ENCODE measurements around the gene MRAP2. TPM values are rescaled to one million over a fixed set of nuclear protein-coding genes. Genes with fewer than 3 reads are reported as not detected.

The MRAP2 gene
- polyA plus RNA-seq, 1 donor (not counting 4 experiments of a cell fraction or from before 2014, with no cell fraction given): 3.0 TPM

- Histone ChIP-seq H3K79me2 (ENCODE audit: control insufficient read depth, insufficient read depth, low read length) (no peaks in the 10 kb centered on the region), H3K9me3 (ENCODE audit: control insufficient read depth, low read depth, low read length) (no peaks in the 10 kb centered on the region), H3K4me3 (ENCODE audit: control insufficient read depth in 2 of 3, extremely low read depth in 1 of 3, insufficient read depth in 2 of 3, low read depth in 1 of 3, low read length in 3 of 3) (no peak overlapping the region), H3K36me3 (ENCODE audit: control insufficient read depth in 2 of 2, extremely low read depth in 1 of 2, insufficient read depth in 2 of 2, low read length in 2 of 2) (no peaks in the 10 kb centered on the region), H3K27ac (ENCODE audit: control insufficient read depth, insufficient read depth, low read length) (no peak overlapping the region), H3K4me1 (ENCODE audit: control insufficient read depth, extremely low read depth, insufficient read depth, low read length) (no peaks in the 10 kb centered on the region), H4K20me1 (ENCODE audit: control insufficient read depth, extremely low read depth, insufficient read depth, low read length) (no peaks in the 10 kb centered on the region), H3K9ac (ENCODE audit: control insufficient read depth, extremely low read depth, insufficient read depth, low read length) (no peak overlapping the region), H2AFZ (ENCODE audit: control insufficient read depth, low read length) (no peak overlapping the region), H3K27me3 (ENCODE audit: control insufficient read depth, extremely low read depth, insufficient read depth, low read length) (no peaks in the 10 kb centered on the region), H3K4me2 (ENCODE audit: control insufficient read depth, extremely low read depth, insufficient read depth, low read depth, low read length) (no peak overlapping the region), H3K9me1 (ENCODE audit: control insufficient read depth, extremely low read depth, insufficient read depth, low read length) (no peaks in the 10 kb centered on the region)
- FAIRE-seq (no peak), DNase-seq (ENCODE audit: low read depth, low spot score) (no peak)
- no peak for TF ChIP-seq CTCF (optimal IDR thresholded peaks at IDR 0.05 in 1 of 3, IDR thresholded peaks at IDR 0.05 in 1 of 3, conservative IDR thresholded peaks at IDR 0.05 in 1 of 3; ENCODE audit: extremely low read depth in 1 of 3, insufficient read depth in 2 of 3, low read length in 3 of 3)
- no peak for TF ChIP-seq EZH2 (IDR thresholded peaks at IDR 0.05; ENCODE audit: low read length)
- dilution Hi-C loops (cut with MboI; ENCODE audit: extremely low pct_ligation_motif_present, low sequenced_read_pairs): no loop called here
Measured at GRCh38 chr6:83998021-83998584, 35.5 kb upstream of the MRAP2 start.

- FAIRE-seq: no peak
- Histone ChIP-seq H2AFZ (ENCODE audit: control insufficient read depth, low read length) (no peak overlapping the region), H3K27ac (ENCODE audit: control insufficient read depth, insufficient read depth, low read length) (no peak overlapping the region), H3K27me3 (ENCODE audit: control insufficient read depth, extremely low read depth, insufficient read depth, low read length) (no peaks in the 10 kb centered on the region), H3K36me3 (ENCODE audit: control insufficient read depth in 2 of 2, extremely low read depth in 1 of 2, insufficient read depth in 2 of 2, low read length in 2 of 2) (no peaks in the 10 kb centered on the region), H3K9me3 (ENCODE audit: control insufficient read depth, low read depth, low read length) (no peaks in the 10 kb centered on the region), H4K20me1 (ENCODE audit: control insufficient read depth, extremely low read depth, insufficient read depth, low read length) (no peaks in the 10 kb centered on the region), H3K4me1 (ENCODE audit: control insufficient read depth, extremely low read depth, insufficient read depth, low read length) (no peaks in the 10 kb centered on the region), H3K9ac (ENCODE audit: control insufficient read depth, extremely low read depth, insufficient read depth, low read length) (no peak overlapping the region), H3K9me1 (ENCODE audit: control insufficient read depth, extremely low read depth, insufficient read depth, low read length) (no peaks in the 10 kb centered on the region), H3K4me3 (ENCODE audit: control insufficient read depth in 2 of 3, extremely low read depth in 1 of 3, insufficient read depth in 2 of 3, low read depth in 1 of 3, low read length in 3 of 3) (no peak overlapping the region), H3K79me2 (ENCODE audit: control insufficient read depth, insufficient read depth, low read length) (no peaks in the 10 kb centered on the region), H3K4me2 (ENCODE audit: control insufficient read depth, extremely low read depth, insufficient read depth, low read depth, low read length) (no peak overlapping the region)
- DNase-seq (ENCODE audit: low read depth, low spot score): no peak
- no peak for TF ChIP-seq EZH2 (IDR thresholded peaks at IDR 0.05; ENCODE audit: low read length)
- no peak for TF ChIP-seq CTCF (optimal IDR thresholded peaks at IDR 0.05 in 1 of 3, IDR thresholded peaks at IDR 0.05 in 1 of 3, conservative IDR thresholded peaks at IDR 0.05 in 1 of 3; ENCODE audit: extremely low read depth in 1 of 3, insufficient read depth in 2 of 3, low read length in 3 of 3)
- dilution Hi-C loops (cut with MboI; ENCODE audit: extremely low pct_ligation_motif_present, low sequenced_read_pairs): no loop called here
Measured at GRCh38 chr6:84001119-84001518, 32.5 kb upstream of the MRAP2 start.
